GM12878 (cell line): ENCODE measurements around the gene BIRC3. TPM values are rescaled to one million over a fixed set of nuclear protein-coding genes. Genes with fewer than 3 reads are reported as not detected.

Source experiments
- ATAC-seq: fragments of 200-7000 bp; cut with Tn5 transposase; 3 replicates; pipeline ENCODE4 v1.9.1; 2020; ENCODE audit warnings: mild to moderate bottlenecking, moderate library complexity
- BruUV-seq: library from RNA; stranded (reverse); fragments of 400-500 nt; replicated peaks from 2 replicates; lab custom pipeline; 2021; lab: Mats Ljungman, UMichigan
- CTCF ChIA-PET: fragments of 300-600 bp; sonication (Branson Sonifier 250); formaldehyde crosslinking; extraction: SDS; loops from one replicate; lab custom pipeline; 2021; ENCODE audit warnings: inconsistent platforms; lab: Yijun Ruan, JAX
- POLR2A ChIA-PET: fragments of 350-600 bp; formaldehyde crosslinking; extraction: SDS; loops from one replicate; lab custom pipeline; 2021; ENCODE audit warnings: inconsistent platforms; lab: Charles Lee
- RAD21 ChIA-PET: fragments of 300-600 bp; sonication (Branson Sonifier 250); formaldehyde crosslinking; loops from one replicate; lab custom pipeline; 2023; ENCODE audit warnings: antibody characterized with exemption; ENCODE audit not compliant: unreplicated experiment; lab: Charles Lee
- SMC1A ChIA-PET: fragments of 300-600 bp; sonication (Branson Sonifier 250); formaldehyde crosslinking; loops from one replicate; lab custom pipeline; 2023; ENCODE audit not compliant: unreplicated experiment, uncharacterized antibody; lab: Charles Lee
- DNase-seq: peaks from one replicate; pipeline ENCODE4 v3.0.0-alpha.2; 2011; ENCODE audit warnings: low read depth, low spot score
- FAIRE-seq: peaks from 3 replicates; lab custom pipeline; 2011; peaks lifted over from hg19 to GRCh38; lab: Jason Lieb, UNC
- H2AFZ ChIP-seq: 2 replicates; pipeline ENCODE4 v1.6.0; 2011; ENCODE audit warnings: low read depth, low read length, control low read depth; ENCODE audit not compliant: control insufficient read depth
- H3K27ac ChIP-seq: 2 replicates; pipeline ENCODE4 v1.5.1; 2011; ENCODE audit warnings: control low read depth; ENCODE audit not compliant: control insufficient read depth, insufficient read depth
- H3K27me3 ChIP-seq, 2 experiments: replicated peaks in 1 of 2; 2 replicates each; pipeline versions ENCODE4 v1.6.0 to v1.6.1; 2011; ENCODE audit warnings: low read length in 1 of 2; ENCODE audit not compliant: control insufficient read depth in 2 of 2, insufficient read depth in 2 of 2
- H3K36me3 ChIP-seq, 2 experiments: 2 replicates each; pipeline ENCODE4 v1.5.1; 2011; ENCODE audit warnings: low read length in 1 of 2; ENCODE audit not compliant: control insufficient read depth in 2 of 2, insufficient read depth in 2 of 2
- H3K4me1 ChIP-seq: 2 replicates; pipeline ENCODE4 v1.6.1; 2011; ENCODE audit warnings: mild to moderate bottlenecking, low read length, moderate library complexity, mixed read lengths; ENCODE audit not compliant: control insufficient read depth, insufficient read depth
- H3K4me2 ChIP-seq: 2 replicates; pipeline ENCODE4 v1.6.0; 2011; ENCODE audit warnings: control low read depth; ENCODE audit not compliant: control insufficient read depth, insufficient read depth
- H3K4me3 ChIP-seq: fragments of 200-600 bp; sonication (generic); 2 replicates; pipeline ENCODE4 v1.5.1; 2016
- H3K79me2 ChIP-seq: 2 replicates; pipeline ENCODE4 v1.6.0; 2011; ENCODE audit warnings: low read length; ENCODE audit not compliant: control insufficient read depth, insufficient read depth
- H3K9ac ChIP-seq: 2 replicates; pipeline ENCODE4 v1.8.0; 2011; ENCODE audit warnings: low read length, control low read depth, mixed read lengths; ENCODE audit not compliant: control insufficient read depth, insufficient read depth
- H3K9me3 ChIP-seq: replicated peaks from 3 replicates; pipeline ENCODE4 v1.5.1; 2011; ENCODE audit warnings: mild to moderate bottlenecking, low read length; ENCODE audit not compliant: control insufficient read depth, insufficient read depth
- H4K20me1 ChIP-seq: 2 replicates; pipeline ENCODE4 v1.6.0; 2011; ENCODE audit not compliant: control insufficient read depth, insufficient read depth
- BCL11A ChIP-seq: IDR thresholded peaks from 2 replicates; pipeline ENCODE4 v1.6.1; 2011; ENCODE audit warnings: low read depth, low read length
- CBFB ChIP-seq: IDR thresholded peaks from 2 replicates; pipeline ENCODE4 v1.6.1; 2016; ENCODE audit warnings: antibody characterized with exemption, low read depth
- CTCF ChIP-seq, 3 experiments: IDR thresholded peaks in 2 of 3; conservative IDR thresholded peaks in 1 of 3; 2 replicates each; pipeline ENCODE4 v1.5.1; 2011; ENCODE audit warnings: low read depth in 3 of 3, low read length in 3 of 3, mild to moderate bottlenecking in 3 of 3, control low read depth in 2 of 3, moderate library complexity in 2 of 3, inconsistent platforms in 1 of 3, mixed read lengths in 1 of 3; ENCODE audit not compliant: control insufficient read depth in 2 of 3, insufficient read depth in 1 of 3; ENCODE audit errors: extremely low read depth in 1 of 3
- IKZF2 ChIP-seq, 2 experiments: fragments of 450-650 bp; IDR thresholded peaks; 2 replicates each; pipeline ENCODE4 v1.6.1; 2017; ENCODE audit warnings: mild to moderate bottlenecking in 2 of 2, moderate library complexity in 2 of 2
- JUNB ChIP-seq: IDR thresholded peaks from 2 replicates; pipeline ENCODE4 v1.6.1; 2016; ENCODE audit warnings: antibody characterized with exemption, mild to moderate bottlenecking
- MTA3 ChIP-seq: IDR thresholded peaks from 2 replicates; pipeline ENCODE4 v1.6.1; 2012; ENCODE audit warnings: low read length, inconsistent platforms, borderline replicate concordance
- PKNOX1 ChIP-seq: fragments of 450-650 bp; IDR thresholded peaks from 2 replicates; pipeline ENCODE4 v1.6.1; 2016; ENCODE audit warnings: mild to moderate bottlenecking
- RCOR1 ChIP-seq: conservative IDR thresholded peaks from 2 replicates; pipeline ENCODE4 v1.6.1; 2012; ENCODE audit warnings: low read depth, low read length, improper control_type of control experiment
- RUNX3 ChIP-seq: IDR thresholded peaks from 2 replicates; pipeline ENCODE4 v1.6.1; 2012; ENCODE audit warnings: low read length, inconsistent platforms
- SMC3 ChIP-seq: IDR thresholded peaks from 2 replicates; pipeline ENCODE4 v1.6.1; 2011; ENCODE audit warnings: low read length, improper control_type of control experiment, borderline replicate concordance
- STAT1 ChIP-seq: fragments of 450-650 bp; conservative IDR thresholded peaks from 2 replicates; pipeline ENCODE4 v1.6.1; 2014; ENCODE audit warnings: antibody characterized with exemption, mild to moderate bottlenecking
- ZNF217 ChIP-seq: fragments of 450-650 bp; IDR thresholded peaks from 2 replicates; pipeline ENCODE4 v1.6.1; 2017; ENCODE audit warnings: antibody characterized with exemption, mild to moderate bottlenecking
- ZZZ3 ChIP-seq: IDR thresholded peaks from 2 replicates; pipeline ENCODE4 v1.6.1; 2011; ENCODE audit warnings: low read depth; ENCODE audit not compliant: control insufficient read depth, insufficient read length
- WGBS: methylation state at CpG from one replicate; pipeline ENCODE4 v1.1.6; 2016; ENCODE audit warnings: low lambda C conversion rate; ENCODE audit not compliant: insufficient replicate concordance, insufficient coverage; ENCODE audit errors: missing lambda C conversion rate; 5-methylcytosine and 5-hydroxymethylcytosine counted together
- in situ Hi-C: fragments of 300-500 bp; cut with MboI; formaldehyde crosslinking; loops from 9 replicates; pipeline ENCODE4 v1.14.3; 2018; ENCODE audit warnings: mixed read lengths
- intact Hi-C: fragments of 100-400 bp; cut with micrococcal nuclease; formaldehyde crosslinking; loops from one replicate; pipeline ENCODE4 v1.14.2; 2022; ENCODE audit not compliant: unreplicated experiment
- polyA plus RNA-seq, 11 experiments: library from polyadenylated mRNA; depleted of rRNA in 4 of 11; unstranded in 6 of 11; stranded (reverse) in 5 of 11; fragments of >200 nt; fragmentation: Nextera tagmentation in 4 of 11; fragmentation: Illumina TruSeq in 1 of 11; extraction: Ambion mirVana in 4 of 11; extraction: Trizol in 1 of 11; gene quantifications; 1 replicate in 1 of 11; 2 replicates in 10 of 11; pipeline versions ENCODE4 v1.2.1 to v1.2.3, GENCODE V29; 2011 to 2016; ENCODE audit warnings: inconsistent platforms in 2 of 11, missing spikeins in 2 of 11, low read depth in 1 of 11
- total RNA-seq, 4 experiments: library from RNA; depleted of rRNA in 3 of 4; stranded (reverse); fragments of >200 nt in 3 of 4; fragmentation: Illumina TruSeq in 1 of 4; extraction: Trizol in 1 of 4; gene quantifications; 2 replicates each; pipeline versions ENCODE4 v1.2.1 to v1.2.3, GENCODE V29; 2013 to 2021
- TF ChIP-seq, protein P1 (sequence below): IDR thresholded peaks from 2 replicates; pipeline ENCODE4 v1.6.1; 2011; ENCODE audit warnings: borderline replicate concordance, low read depth, mild to moderate bottlenecking, moderate library complexity, mixed read lengths, low read length; ENCODE audit not compliant: insufficient read depth; ENCODE audit errors: extremely low read length
- TF ChIP-seq, protein P2 (sequence below): fragments of 450-650 bp; IDR thresholded peaks from 2 replicates; pipeline ENCODE4 v1.6.1; 2016; ENCODE audit warnings: mild to moderate bottlenecking, moderate library complexity, borderline replicate concordance

The BIRC3 gene
- total and polyA plus RNA-seq, 10 of the 15 experiments (the other 5 are each of a cell fraction or from before 2014, with no cell fraction given) = 42.1 to 351 (median 83.7) TPM

DNA sequence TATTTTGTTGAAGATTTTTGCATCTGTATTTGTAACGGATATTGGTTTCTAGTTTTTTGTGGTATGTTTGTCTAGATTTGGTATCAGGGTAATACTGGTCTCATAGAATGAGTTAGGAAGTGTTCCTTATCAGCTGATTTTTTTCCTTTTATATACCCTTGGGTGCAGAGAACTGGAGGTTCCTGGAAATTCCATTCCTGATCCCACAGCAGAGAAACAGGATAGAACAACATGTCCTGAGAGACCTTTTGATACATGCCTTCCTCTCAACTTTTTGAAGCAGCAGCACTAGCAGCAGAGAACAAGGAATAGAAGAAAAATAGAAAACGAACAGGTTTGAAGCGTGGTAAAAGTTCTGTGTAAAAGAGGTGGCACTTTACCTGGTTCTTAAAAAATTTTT is 66.6 kb downstream of the BIRC3 start:
- CTCF ChIA-PET = interaction anchor here (0.9 to 4.0 kb wide), 6 partner anchors 12 to 282 kb away, joined by 3 to 16 read pairs (median 5); no protein-coding TSS in a partner anchor
- no peaks in the 10 kb centered on the region for H3K79me2 ChIP-seq
- ATAC-seq = no peak
- POLR2A ChIA-PET = interaction anchor here (1.4 kb wide), 1 partner anchor 22 kb away, joined by 5 read pairs; no protein-coding TSS in a partner anchor
- RAD21 ChIA-PET = interaction anchor here (1.4 kb wide), 1 partner anchor 74 kb away, joined by 3 read pairs; no protein-coding TSS in a partner anchor
- in situ Hi-C loops (loop anchor here (25.0 kb wide), 1 partner anchor 103 kb away; no protein-coding TSS in a partner anchor), intact Hi-C loops (no loop called here)
- SMC1A ChIA-PET = interaction anchor here (0.6 to 1.6 kb wide), 2 partner anchors 16 to 63 kb away, joined by 4 to 5 read pairs; no protein-coding TSS in a partner anchor
- no peaks in the 10 kb centered on the region for H4K20me1 ChIP-seq
- BruUV-seq = no TSS peak
- no peak overlapping the region for H3K27ac ChIP-seq
- WGBS = 82% methylated on average over 3 of the region's 3 CpGs
- H3K4me2 ChIP-seq = no peak overlapping the region
- peaks cover 4 to 14% of the 10 kb centered on the region in 2 experiments; a peak in 3 of 4 replicates for H3K36me3 ChIP-seq
- peaks cover 2% of the 10 kb centered on the region; the same call in 2 of the 3 replicates for H3K9me3 ChIP-seq
- H3K4me3 ChIP-seq = no peak overlapping the region
- H3K9ac ChIP-seq = no peak overlapping the region
- DNase-seq = no peak
- no peaks in the 10 kb centered on the region for H3K4me1 ChIP-seq
- no peaks in the 10 kb centered on the region for H3K27me3 ChIP-seq
- H2AFZ ChIP-seq = no peak overlapping the region
- no peak for FAIRE-seq
- TF ChIP-seq PKNOX1 (no peak), RUNX3 (no peak), ZNF217 (no peak), BCL11A (no peak), JUNB (no peak), ZZZ3 (no peak), SMC3 (no peak), MTA3 (no peak), RCOR1 (no peak), STAT1 (no peak), IKZF2 (IDR thresholded peaks at IDR 0.05) (no peak), CTCF (IDR thresholded peaks at IDR 0.05 in 2 of 3, conservative IDR thresholded peaks at IDR 0.05 in 1 of 3; ENCODE audit: control insufficient read depth in 2 of 3, extremely low read depth in 1 of 3, insufficient read depth in 1 of 3, low read depth in 3 of 3, low read length in 3 of 3) (no peak), CBFB (no peak)
- TF ChIP-seq, protein P1, sequence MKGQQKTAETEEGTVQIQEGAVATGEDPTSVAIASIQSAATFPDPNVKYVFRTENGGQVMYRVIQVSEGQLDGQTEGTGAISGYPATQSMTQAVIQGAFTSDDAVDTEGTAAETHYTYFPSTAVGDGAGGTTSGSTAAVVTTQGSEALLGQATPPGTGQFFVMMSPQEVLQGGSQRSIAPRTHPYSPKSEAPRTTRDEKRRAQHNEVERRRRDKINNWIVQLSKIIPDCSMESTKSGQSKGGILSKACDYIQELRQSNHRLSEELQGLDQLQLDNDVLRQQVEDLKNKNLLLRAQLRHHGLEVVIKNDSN = no peak
- TF ChIP-seq, protein P2, sequence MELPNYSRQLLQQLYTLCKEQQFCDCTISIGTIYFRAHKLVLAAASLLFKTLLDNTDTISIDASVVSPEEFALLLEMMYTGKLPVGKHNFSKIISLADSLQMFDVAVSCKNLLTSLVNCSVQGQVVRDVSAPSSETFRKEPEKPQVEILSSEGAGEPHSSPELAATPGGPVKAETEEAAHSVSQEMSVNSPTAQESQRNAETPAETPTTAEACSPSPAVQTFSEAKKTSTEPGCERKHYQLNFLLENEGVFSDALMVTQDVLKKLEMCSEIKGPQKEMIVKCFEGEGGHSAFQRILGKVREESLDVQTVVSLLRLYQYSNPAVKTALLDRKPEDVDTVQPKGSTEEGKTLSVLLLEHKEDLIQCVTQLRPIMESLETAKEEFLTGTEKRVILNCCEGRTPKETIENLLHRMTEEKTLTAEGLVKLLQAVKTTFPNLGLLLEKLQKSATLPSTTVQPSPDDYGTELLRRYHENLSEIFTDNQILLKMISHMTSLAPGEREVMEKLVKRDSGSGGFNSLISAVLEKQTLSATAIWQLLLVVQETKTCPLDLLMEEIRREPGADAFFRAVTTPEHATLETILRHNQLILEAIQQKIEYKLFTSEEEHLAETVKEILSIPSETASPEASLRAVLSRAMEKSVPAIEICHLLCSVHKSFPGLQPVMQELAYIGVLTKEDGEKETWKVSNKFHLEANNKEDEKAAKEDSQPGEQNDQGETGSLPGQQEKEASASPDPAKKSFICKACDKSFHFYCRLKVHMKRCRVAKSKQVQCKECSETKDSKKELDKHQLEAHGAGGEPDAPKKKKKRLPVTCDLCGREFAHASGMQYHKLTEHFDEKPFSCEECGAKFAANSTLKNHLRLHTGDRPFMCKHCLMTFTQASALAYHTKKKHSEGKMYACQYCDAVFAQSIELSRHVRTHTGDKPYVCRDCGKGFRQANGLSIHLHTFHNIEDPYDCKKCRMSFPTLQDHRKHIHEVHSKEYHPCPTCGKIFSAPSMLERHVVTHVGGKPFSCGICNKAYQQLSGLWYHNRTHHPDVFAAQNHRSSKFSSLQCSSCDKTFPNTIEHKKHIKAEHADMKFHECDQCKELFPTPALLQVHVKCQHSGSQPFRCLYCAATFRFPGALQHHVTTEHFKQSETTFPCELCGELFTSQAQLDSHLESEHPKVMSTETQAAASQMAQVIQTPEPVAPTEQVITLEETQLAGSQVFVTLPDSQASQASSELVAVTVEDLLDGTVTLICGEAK = no peak
